ENCODE results near the gene C11orf21. TPM values are rescaled to one million over a fixed set of nuclear protein-coding genes. Genes with fewer than 3 reads are reported as not detected.

The C11orf21 gene
- polyA plus RNA-seq, 3 donors = 10.8 to 135 (median 13.1) TPM

- Histone ChIP-seq H3K9ac (ENCODE audit: insufficient read depth, low read length, poor library complexity, severe bottlenecking) (no peak overlapping the region), H2AFZ (ENCODE audit: insufficient read depth, low read depth, low read length, poor library complexity, severe bottlenecking) (no peak overlapping the region), H3K4me2 (replicated peaks; ENCODE audit: extremely low read depth, low read length, poor library complexity, severe bottlenecking) (no peak overlapping the region), H4K20me1 (ENCODE audit: insufficient read depth, low read length) (peaks cover 43% of the 10 kb centered on the region), H3K36me3 (replicated peaks in 1 of 2; ENCODE audit: control insufficient read depth in 1 of 2, insufficient read depth in 2 of 2, low read length in 2 of 2) (peaks cover 19 to 24% of the 10 kb centered on the region in 2 donors), H3K9me3 (replicated peaks in 1 of 2; ENCODE audit: control insufficient read depth in 1 of 2, insufficient read depth in 1 of 2, low read length in 2 of 2) (no peaks in the 10 kb centered on the region), H3K27me3 (ENCODE audit: control insufficient read depth in 2 of 2, insufficient read depth in 2 of 2, low read length in 2 of 2) (peaks cover 0 to 2% of the 10 kb centered on the region in 2 donors), H3K27ac (ENCODE audit: low read depth in 1 of 2, low read length in 2 of 2) (no peak overlapping the region), H3K79me2 (ENCODE audit: insufficient read depth, low read length) (peaks cover under 1% of the 10 kb centered on the region), H3K4me3 (replicated peaks in 1 of 3; ENCODE audit: low read depth in 2 of 3, low read length in 3 of 3) (no peak overlapping the region), H3K4me1 (ENCODE audit: control insufficient read depth in 1 of 2, insufficient read depth in 2 of 2, low read length in 2 of 2) (peaks cover 12 to 16% of the 10 kb centered on the region in 2 donors)
- peaks cover 0 to 5% (median 0%) of the 10 kb centered on the region in 7 donors for H3K9me3 Mint-ChIP-seq
- no peak for DNase-seq
- intact Hi-C loops (cut with micrococcal nuclease) = no loop called here
- H3K27ac Mint-ChIP-seq = no peak overlapping the region
- H3K27me3 Mint-ChIP-seq (ENCODE audit: low read depth in 3 of 3) = peaks cover 17 to 22% (median 21%) of the 10 kb centered on the region in 3 donors
- peaks cover 37% of the 10 kb centered on the region for H3K4me1 Mint-ChIP-seq
- no peak for TF ChIP-seq CTCF (IDR thresholded peaks at IDR 0.05)
- 80% methylated on average over 16 of the region's 20 CpGs for WGBS (ENCODE audit: insufficient coverage)
- H3K36me3 Mint-ChIP-seq = peaks cover 12 to 20% of the 10 kb centered on the region in 2 donors
- H3K4me3 Mint-ChIP-seq = peak overlapping the region in 1 of 2 donors; percentile 62
Measured at GRCh38 chr11:2293531-2293971, 8.2 kb downstream of the C11orf21 start.

- H3K36me3 Mint-ChIP-seq = no peaks in the 10 kb centered on the region
- WGBS (ENCODE audit: insufficient coverage) = 91% methylated on average over 9 of the region's 10 CpGs
- no peak overlapping the region for H2AFZ ChIP-seq (ENCODE audit: insufficient read depth, low read depth, low read length, poor library complexity, severe bottlenecking)
- no peak overlapping the region for H3K27ac ChIP-seq (ENCODE audit: low read depth in 1 of 2, low read length in 2 of 2)
- no peaks in the 10 kb centered on the region for H3K36me3 ChIP-seq (replicated peaks in 1 of 2; ENCODE audit: control insufficient read depth in 1 of 2, insufficient read depth in 2 of 2, low read length in 2 of 2)
- no peak overlapping the region for H3K9ac ChIP-seq (ENCODE audit: insufficient read depth, low read length, poor library complexity, severe bottlenecking)
- H3K4me3 ChIP-seq (replicated peaks in 1 of 3; ENCODE audit: low read depth in 2 of 3, low read length in 3 of 3) = no peak overlapping the region
- H4K20me1 ChIP-seq (ENCODE audit: insufficient read depth, low read length) = peaks cover 12% of the 10 kb centered on the region
- peak overlapping the region in 1 of 2 donors; percentile 62 for H3K4me3 Mint-ChIP-seq
- H3K4me2 ChIP-seq (replicated peaks; ENCODE audit: extremely low read depth, low read length, poor library complexity, severe bottlenecking) = no peak overlapping the region
- peaks cover 0 to 2% of the 10 kb centered on the region in 2 donors for H3K27me3 ChIP-seq (ENCODE audit: control insufficient read depth in 2 of 2, insufficient read depth in 2 of 2, low read length in 2 of 2)
- peaks cover 0 to 5% (median 0%) of the 10 kb centered on the region in 7 donors for H3K9me3 Mint-ChIP-seq
- intact Hi-C loops (cut with micrococcal nuclease) = no loop called here
- no peaks in the 10 kb centered on the region for H3K79me2 ChIP-seq (ENCODE audit: insufficient read depth, low read length)
- no peak overlapping the region for H3K27ac Mint-ChIP-seq
- H3K4me1 ChIP-seq (ENCODE audit: control insufficient read depth in 1 of 2, insufficient read depth in 2 of 2, low read length in 2 of 2) = peaks cover 17 to 23% of the 10 kb centered on the region in 2 donors
- no peak for TF ChIP-seq CTCF (IDR thresholded peaks at IDR 0.05)
- peaks cover 31% of the 10 kb centered on the region for H3K4me1 Mint-ChIP-seq
- no peak for DNase-seq
- peaks cover 19 to 36% (median 29%) of the 10 kb centered on the region in 3 donors for H3K27me3 Mint-ChIP-seq (ENCODE audit: low read depth in 3 of 3)
- no peaks in the 10 kb centered on the region for H3K9me3 ChIP-seq (replicated peaks in 1 of 2; ENCODE audit: control insufficient read depth in 1 of 2, insufficient read depth in 1 of 2, low read length in 2 of 2)
Measured at GRCh38 chr11:2290351-2290841, 11.3 kb downstream of the C11orf21 start.

Measured in CD14-positive monocyte (primary cell).